ENCODE data around the gene FSTL1.

Gene FSTL1

DNA sequence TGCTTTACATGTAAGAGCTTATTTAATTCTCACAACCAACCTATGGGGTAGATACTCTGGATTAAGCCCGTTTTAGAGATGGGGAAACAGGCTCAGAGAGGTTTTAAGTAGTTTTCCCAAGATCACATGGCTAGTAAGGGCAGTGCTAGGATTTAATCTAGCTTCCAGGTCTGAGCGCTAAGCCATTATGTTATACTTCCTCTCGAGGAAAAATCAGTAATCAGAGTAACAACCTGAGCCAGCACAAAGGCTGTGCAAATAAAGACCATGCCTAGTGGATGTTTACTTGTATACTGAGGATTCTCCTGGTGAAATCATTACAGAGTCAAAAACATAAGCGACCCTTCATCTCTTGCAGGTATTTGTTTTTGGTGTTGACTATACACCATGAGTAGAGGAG is 9.0 kb downstream of the FSTL1 start:
- H3K36me3 ChIP-seq (ENCODE audit: control insufficient read depth, insufficient read depth, low read length): no peaks in the 10 kb centered on the region
- H3K27ac ChIP-seq (ENCODE audit: insufficient read depth, low read length, poor library complexity, severe bottlenecking): no peak overlapping the region
- no peaks in the 10 kb centered on the region for H3K27me3 ChIP-seq (replicated peaks; ENCODE audit: control insufficient read depth, insufficient read depth, low read length, poor library complexity, severe bottlenecking)
- no peak for DNase-seq
- H3K4me1 ChIP-seq (ENCODE audit: control insufficient read depth, insufficient read depth, low read length, poor library complexity, severe bottlenecking): no peaks in the 10 kb centered on the region
- no peak overlapping the region for H3K4me3 ChIP-seq (ENCODE audit: insufficient read depth, low read depth, low read length, poor library complexity, severe bottlenecking)
- H3K9me3 ChIP-seq (ENCODE audit: control insufficient read depth, low read length): no peaks in the 10 kb centered on the region

DNA sequence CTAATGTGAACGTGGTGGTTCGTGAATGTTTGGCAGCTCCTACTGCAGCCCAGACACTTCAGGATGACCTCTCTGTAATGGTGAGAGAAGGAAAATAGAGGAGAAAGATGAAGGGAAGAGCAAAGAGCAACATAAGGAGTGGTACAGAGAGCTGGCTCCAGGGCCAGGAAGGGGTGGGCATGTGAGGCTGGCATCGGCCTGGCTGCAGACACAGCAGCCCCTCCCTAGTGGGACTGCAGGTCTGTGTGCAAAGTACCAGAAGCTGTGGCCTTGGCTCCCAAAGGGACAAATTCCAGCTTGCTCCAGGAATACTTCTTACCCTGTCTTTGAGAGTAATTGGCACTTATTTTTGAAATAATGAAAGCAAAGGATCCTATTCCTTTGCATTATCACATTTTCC is 10.0 kb downstream of the FSTL1 start:
- no peaks in the 10 kb centered on the region for H3K27me3 ChIP-seq (replicated peaks; ENCODE audit: control insufficient read depth, insufficient read depth, low read length, poor library complexity, severe bottlenecking)
- no peak overlapping the region for H3K4me3 ChIP-seq (ENCODE audit: insufficient read depth, low read depth, low read length, poor library complexity, severe bottlenecking)
- DNase-seq: no peak
- H3K27ac ChIP-seq (ENCODE audit: insufficient read depth, low read length, poor library complexity, severe bottlenecking): no peak overlapping the region
- no peaks in the 10 kb centered on the region for H3K36me3 ChIP-seq (ENCODE audit: control insufficient read depth, insufficient read depth, low read length)
- H3K4me1 ChIP-seq (ENCODE audit: control insufficient read depth, insufficient read depth, low read length, poor library complexity, severe bottlenecking): no peaks in the 10 kb centered on the region
- no peaks in the 10 kb centered on the region for H3K9me3 ChIP-seq (ENCODE audit: control insufficient read depth, low read length)

DNA sequence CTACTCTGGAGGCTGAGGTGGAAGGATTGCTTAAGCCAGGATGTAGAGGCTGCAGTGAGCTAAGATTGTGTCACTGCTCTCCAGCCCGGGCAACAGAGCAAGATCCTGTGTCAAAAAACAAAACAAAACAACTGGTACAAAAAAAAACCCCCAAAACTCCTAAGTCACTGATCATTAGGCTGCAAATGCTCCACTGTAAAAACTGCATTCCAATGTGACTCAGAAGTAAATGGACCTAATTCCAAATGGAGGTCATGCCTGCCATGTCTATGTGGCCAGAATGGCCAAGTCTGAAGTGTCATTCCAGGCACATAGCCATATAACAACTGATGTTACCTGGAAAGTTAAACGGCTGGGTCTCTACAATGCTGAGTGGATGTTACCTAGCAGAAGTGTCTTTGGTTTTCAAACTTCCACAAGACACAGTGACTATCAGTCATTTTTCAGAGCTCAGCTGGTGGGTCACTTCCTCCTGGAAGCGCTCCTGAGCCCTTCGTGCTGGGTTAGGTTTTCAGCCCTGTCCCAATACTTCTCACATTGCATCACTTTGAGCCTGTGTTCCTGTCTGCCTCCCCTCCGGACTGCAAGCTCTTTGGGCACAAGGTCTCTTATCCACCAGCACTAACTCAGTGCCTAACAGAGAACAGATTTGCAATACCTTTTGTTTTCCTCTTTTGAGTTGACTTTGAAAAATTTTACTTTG is 10.6 kb downstream of the FSTL1 start:
- Histone ChIP-seq H3K27ac (ENCODE audit: insufficient read depth, low read length, poor library complexity, severe bottlenecking) (no peak overlapping the region), H3K4me3 (ENCODE audit: insufficient read depth, low read depth, low read length, poor library complexity, severe bottlenecking) (no peak overlapping the region), H3K4me1 (ENCODE audit: control insufficient read depth, insufficient read depth, low read length, poor library complexity, severe bottlenecking) (no peaks in the 10 kb centered on the region), H3K36me3 (ENCODE audit: control insufficient read depth, insufficient read depth, low read length) (no peaks in the 10 kb centered on the region), H3K9me3 (ENCODE audit: control insufficient read depth, low read length) (no peaks in the 10 kb centered on the region), H3K27me3 (replicated peaks; ENCODE audit: control insufficient read depth, insufficient read depth, low read length, poor library complexity, severe bottlenecking) (no peaks in the 10 kb centered on the region)
- no peak for DNase-seq

DNA sequence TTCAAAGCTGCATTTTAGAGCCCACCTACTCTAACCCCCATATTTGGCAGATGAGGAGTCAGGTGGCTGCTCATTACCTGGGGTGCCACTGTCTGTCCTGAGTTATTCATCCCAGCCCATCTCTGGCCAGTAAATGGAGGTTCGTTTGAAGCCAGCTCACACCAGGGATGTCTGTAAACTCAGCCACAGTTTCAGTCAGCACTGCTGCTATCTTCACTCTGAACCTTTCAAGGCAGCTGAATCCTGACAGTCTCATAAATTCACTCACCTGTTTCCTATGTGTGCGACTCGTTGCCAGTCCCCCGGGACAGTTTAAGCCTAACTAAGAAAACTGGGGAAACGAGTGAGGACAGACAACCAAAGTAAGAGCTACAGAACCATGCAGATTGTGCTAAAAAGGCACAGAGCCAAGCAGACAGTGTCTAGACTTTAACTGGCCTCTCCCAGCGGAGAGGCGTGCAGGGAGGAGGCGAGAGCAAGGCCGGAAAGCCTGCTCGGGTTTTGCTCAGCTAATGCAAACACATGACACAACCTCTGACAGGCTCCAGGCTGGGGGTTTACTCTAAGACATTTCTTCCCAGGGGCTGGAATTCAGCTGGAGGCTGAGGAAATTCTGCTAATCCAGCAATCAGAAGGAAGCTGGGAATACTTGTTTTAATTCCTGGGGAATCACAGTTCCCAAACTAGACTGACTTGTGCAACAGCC is 12.0 kb downstream of the FSTL1 start:
- no peaks in the 10 kb centered on the region for H3K27me3 ChIP-seq (replicated peaks; ENCODE audit: control insufficient read depth, insufficient read depth, low read length, poor library complexity, severe bottlenecking)
- no peak overlapping the region for H3K27ac ChIP-seq (ENCODE audit: insufficient read depth, low read length, poor library complexity, severe bottlenecking)
- H3K9me3 ChIP-seq (ENCODE audit: control insufficient read depth, low read length): no peaks in the 10 kb centered on the region
- H3K36me3 ChIP-seq (ENCODE audit: control insufficient read depth, insufficient read depth, low read length): no peaks in the 10 kb centered on the region
- H3K4me1 ChIP-seq (ENCODE audit: control insufficient read depth, insufficient read depth, low read length, poor library complexity, severe bottlenecking): no peaks in the 10 kb centered on the region
- no peak for DNase-seq
- no peak overlapping the region for H3K4me3 ChIP-seq (ENCODE audit: insufficient read depth, low read depth, low read length, poor library complexity, severe bottlenecking)

DNA sequence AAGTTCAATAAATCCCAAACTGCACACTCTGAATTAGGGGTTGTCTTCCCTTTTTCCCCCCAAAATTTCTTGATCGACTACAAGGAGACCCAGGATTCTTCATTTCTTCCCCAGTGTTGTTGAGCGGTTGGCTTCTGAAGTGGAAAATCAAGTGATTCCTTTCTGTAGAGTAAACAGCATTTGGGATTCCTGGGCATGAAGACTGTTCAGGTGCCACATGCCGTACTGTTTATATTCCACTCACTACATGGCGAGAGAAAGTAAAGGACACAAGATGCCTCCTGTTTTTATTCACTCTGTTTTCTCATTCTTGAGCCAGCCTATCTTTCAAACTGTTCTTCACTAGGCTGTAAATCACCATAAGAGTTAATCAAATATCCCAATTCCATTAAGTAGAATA is 12.6 kb downstream of the FSTL1 start:
- H3K27ac ChIP-seq (ENCODE audit: insufficient read depth, low read length, poor library complexity, severe bottlenecking): no peak overlapping the region
- no peaks in the 10 kb centered on the region for H3K9me3 ChIP-seq (ENCODE audit: control insufficient read depth, low read length)
- H3K4me3 ChIP-seq (ENCODE audit: insufficient read depth, low read depth, low read length, poor library complexity, severe bottlenecking): no peak overlapping the region
- H3K36me3 ChIP-seq (ENCODE audit: control insufficient read depth, insufficient read depth, low read length): no peaks in the 10 kb centered on the region
- no peak for DNase-seq
- no peaks in the 10 kb centered on the region for H3K27me3 ChIP-seq (replicated peaks; ENCODE audit: control insufficient read depth, insufficient read depth, low read length, poor library complexity, severe bottlenecking)
- no peaks in the 10 kb centered on the region for H3K4me1 ChIP-seq (ENCODE audit: control insufficient read depth, insufficient read depth, low read length, poor library complexity, severe bottlenecking)

DNA sequence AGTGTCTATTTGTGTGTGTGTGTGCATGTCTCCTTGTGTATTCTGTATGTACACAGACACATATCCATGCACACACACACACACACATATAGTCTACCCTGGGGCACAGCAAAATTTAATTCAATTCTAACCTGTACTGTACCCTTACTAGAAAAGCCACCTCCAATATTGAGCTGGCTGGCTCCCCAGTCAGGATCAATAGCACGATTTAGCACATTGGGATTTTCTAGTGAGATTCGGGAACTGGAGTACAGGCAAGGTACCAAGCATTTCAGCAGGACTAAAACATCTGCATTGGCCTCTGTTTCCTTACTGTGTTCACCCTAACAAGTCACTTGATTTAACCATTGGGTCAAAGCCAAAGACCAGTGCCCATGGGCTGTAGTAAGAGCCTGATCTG is 13.2 kb downstream of the FSTL1 start:
- Histone ChIP-seq H3K27ac (ENCODE audit: insufficient read depth, low read length, poor library complexity, severe bottlenecking) (no peak overlapping the region), H3K27me3 (replicated peaks; ENCODE audit: control insufficient read depth, insufficient read depth, low read length, poor library complexity, severe bottlenecking) (no peaks in the 10 kb centered on the region), H3K36me3 (ENCODE audit: control insufficient read depth, insufficient read depth, low read length) (no peaks in the 10 kb centered on the region), H3K4me3 (ENCODE audit: insufficient read depth, low read depth, low read length, poor library complexity, severe bottlenecking) (no peak overlapping the region), H3K4me1 (ENCODE audit: control insufficient read depth, insufficient read depth, low read length, poor library complexity, severe bottlenecking) (no peaks in the 10 kb centered on the region), H3K9me3 (ENCODE audit: control insufficient read depth, low read length) (no peaks in the 10 kb centered on the region)
- DNase-seq: no peak

DNA sequence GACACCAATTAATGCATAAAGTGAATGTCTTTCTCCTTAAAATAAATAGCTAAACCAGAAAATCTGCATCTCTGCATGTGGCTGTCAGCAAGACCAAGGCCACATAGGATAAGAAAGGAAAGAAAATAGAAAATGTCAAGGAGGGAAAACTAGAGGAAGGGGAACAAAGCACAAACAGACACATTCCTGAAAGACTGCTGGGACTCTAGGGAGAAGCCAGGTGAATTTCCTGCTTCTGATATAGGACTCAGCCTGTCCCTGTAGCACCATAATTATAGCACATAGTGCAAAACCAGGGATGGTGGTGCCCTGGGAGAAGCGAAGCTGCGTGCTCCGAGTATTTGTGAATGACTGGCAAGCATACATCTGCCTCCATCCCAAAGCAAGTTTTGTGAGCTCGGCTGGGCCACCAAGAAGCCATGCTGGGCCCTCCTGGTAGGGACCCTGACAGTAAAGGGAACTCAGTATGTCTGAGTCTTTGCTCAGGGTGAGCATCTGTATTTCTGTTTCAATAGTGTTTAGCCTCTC is 14.2 kb downstream of the FSTL1 start:
- no peaks in the 10 kb centered on the region for H3K9me3 ChIP-seq (ENCODE audit: control insufficient read depth, low read length)
- DNase-seq: no peak
- no peaks in the 10 kb centered on the region for H3K4me1 ChIP-seq (ENCODE audit: control insufficient read depth, insufficient read depth, low read length, poor library complexity, severe bottlenecking)
- no peak overlapping the region for H3K4me3 ChIP-seq (ENCODE audit: insufficient read depth, low read depth, low read length, poor library complexity, severe bottlenecking)
- no peaks in the 10 kb centered on the region for H3K27me3 ChIP-seq (replicated peaks; ENCODE audit: control insufficient read depth, insufficient read depth, low read length, poor library complexity, severe bottlenecking)
- H3K27ac ChIP-seq (ENCODE audit: insufficient read depth, low read length, poor library complexity, severe bottlenecking): no peak overlapping the region
- no peaks in the 10 kb centered on the region for H3K36me3 ChIP-seq (ENCODE audit: control insufficient read depth, insufficient read depth, low read length)

DNA sequence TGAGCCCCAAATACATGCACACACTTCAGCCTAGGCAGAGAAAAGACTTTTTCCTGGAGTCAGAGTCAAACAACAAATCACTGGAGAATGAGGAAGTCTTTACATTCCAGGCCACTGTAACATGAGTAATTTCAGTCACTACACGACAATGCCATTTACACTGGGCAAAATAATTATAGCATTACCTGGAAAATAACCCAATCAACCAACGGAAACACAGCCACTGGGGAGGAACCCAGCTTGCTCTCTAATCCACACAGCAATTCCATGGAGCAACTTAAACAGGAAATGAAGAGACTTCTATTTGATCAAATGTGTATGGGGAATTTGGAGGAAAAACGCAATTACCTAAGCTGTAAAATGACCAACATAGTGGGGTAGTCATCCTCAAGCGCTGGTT is 15.2 kb downstream of the FSTL1 start:
- no peak overlapping the region for H3K4me3 ChIP-seq (ENCODE audit: insufficient read depth, low read depth, low read length, poor library complexity, severe bottlenecking)
- no peak overlapping the region for H3K27ac ChIP-seq (ENCODE audit: insufficient read depth, low read length, poor library complexity, severe bottlenecking)
- H3K36me3 ChIP-seq (ENCODE audit: control insufficient read depth, insufficient read depth, low read length): no peaks in the 10 kb centered on the region
- H3K4me1 ChIP-seq (ENCODE audit: control insufficient read depth, insufficient read depth, low read length, poor library complexity, severe bottlenecking): no peaks in the 10 kb centered on the region
- no peak for DNase-seq
- no peaks in the 10 kb centered on the region for H3K27me3 ChIP-seq (replicated peaks; ENCODE audit: control insufficient read depth, insufficient read depth, low read length, poor library complexity, severe bottlenecking)
- no peaks in the 10 kb centered on the region for H3K9me3 ChIP-seq (ENCODE audit: control insufficient read depth, low read length)

DNA sequence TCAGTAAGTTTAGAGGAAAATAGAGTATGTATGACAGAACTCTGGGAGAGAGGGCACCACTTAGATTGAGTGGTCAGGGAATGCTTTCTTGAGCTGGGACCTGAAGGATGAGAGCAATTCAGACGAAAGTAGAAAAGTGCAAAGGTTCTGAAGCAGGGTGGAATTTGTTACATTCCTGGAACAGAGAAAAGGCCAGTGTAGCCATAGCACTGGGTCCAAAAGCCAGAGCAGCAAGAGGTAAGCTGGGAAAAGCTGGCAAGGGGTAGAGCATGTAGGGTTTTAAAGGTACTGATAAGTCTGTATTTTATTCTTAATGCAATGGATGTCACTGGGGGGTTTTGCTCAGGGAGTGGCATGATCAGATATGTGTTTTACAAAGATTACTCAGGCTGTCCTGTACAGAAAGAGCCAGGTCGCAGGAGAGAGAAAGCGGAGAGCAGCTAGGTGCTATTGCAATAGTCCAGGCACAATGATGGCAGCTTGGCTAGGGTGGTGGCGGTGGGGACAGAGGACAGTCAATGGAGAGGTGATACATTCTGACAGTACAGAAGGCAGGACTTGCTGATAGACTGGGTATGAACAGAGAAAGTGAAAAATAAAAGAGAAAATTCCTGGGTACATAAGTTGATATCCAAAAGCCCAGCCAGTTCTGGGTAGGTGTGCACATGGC is 17.0 kb downstream of the FSTL1 start:
- Histone ChIP-seq H3K4me1 (ENCODE audit: control insufficient read depth, insufficient read depth, low read length, poor library complexity, severe bottlenecking) (no peaks in the 10 kb centered on the region), H3K27ac (ENCODE audit: insufficient read depth, low read length, poor library complexity, severe bottlenecking) (no peak overlapping the region), H3K27me3 (replicated peaks; ENCODE audit: control insufficient read depth, insufficient read depth, low read length, poor library complexity, severe bottlenecking) (no peaks in the 10 kb centered on the region), H3K4me3 (ENCODE audit: insufficient read depth, low read depth, low read length, poor library complexity, severe bottlenecking) (no peak overlapping the region), H3K36me3 (ENCODE audit: control insufficient read depth, insufficient read depth, low read length) (no peaks in the 10 kb centered on the region), H3K9me3 (ENCODE audit: control insufficient read depth, low read length) (no peaks in the 10 kb centered on the region)
- no peak for DNase-seq
